NT2/D1 (cell line): ENCODE results near the gene NPDC1.

Source experiments
- SUZ12 ChIP-seq: IDR thresholded peaks from 2 replicates; pipeline ENCODE4 v1.6.1; 2011; ENCODE audit not compliant: insufficient read length, insufficient read depth; ENCODE audit errors: extremely low read depth
- YY1 ChIP-seq: IDR thresholded peaks from 2 replicates; pipeline ENCODE4 v1.6.1; 2011; ENCODE audit not compliant: insufficient read length, insufficient read depth
- ZNF274 ChIP-seq: IDR thresholded peaks from 2 replicates; pipeline ENCODE4 v1.6.1; 2011; ENCODE audit warnings: mild to moderate bottlenecking, low read depth, low read length

DNA sequence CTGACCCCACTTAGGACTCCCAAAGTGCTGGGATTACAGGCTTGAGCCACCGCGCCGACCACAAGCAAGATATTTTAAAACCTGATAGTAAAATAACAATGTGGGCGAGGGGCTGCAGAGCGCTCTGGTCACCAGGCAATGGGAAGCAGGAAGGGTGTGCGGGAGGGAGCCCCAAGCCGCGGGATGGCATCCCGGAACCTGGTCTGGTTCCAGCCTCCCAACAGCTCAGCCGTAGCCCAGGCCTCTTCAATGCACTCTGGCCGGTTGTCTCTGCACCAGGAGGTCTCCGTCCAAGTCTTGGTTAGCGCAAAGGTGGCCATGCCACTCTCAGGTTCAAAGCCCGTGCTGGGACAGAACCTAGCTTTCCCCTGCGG, 30.6 kb upstream of the NPDC1 start:
- TF ChIP-seq ZNF274 (no peak), YY1 (no peak), SUZ12 (no peak)
